Endothelial cell of umbilical vein (primary cell): ENCODE measurements around the gene IL4R. TPM values are rescaled to one million over a fixed set of nuclear protein-coding genes. Genes with fewer than 3 reads are reported as not detected.

Experiments
- BruUV-seq: library from RNA; stranded (reverse); fragments of 400-500 nt; replicated peaks from 2 replicates; lab custom pipeline; 2021; lab: Mats Ljungman, UMichigan
- CTCF ChIA-PET: fragments of 300-600, 350-600 bp; sonication (Branson Sonifier 250); formaldehyde crosslinking; loops from one replicate; lab custom pipeline; 2021; ENCODE audit warnings: antibody characterized with exemption, inconsistent platforms; lab: Charles Lee
- POLR2A ChIA-PET: fragments of 300-600, 350-600 bp; sonication (Branson Sonifier 250); formaldehyde crosslinking; loops from one replicate; lab custom pipeline; 2021; ENCODE audit warnings: antibody characterized with exemption, inconsistent platforms; lab: Charles Lee
- DNase-seq: peaks from one replicate; pipeline ENCODE4 v3.0.0-alpha.2; 2011; ENCODE audit warnings: low read depth, low spot score
- FAIRE-seq: peaks from 2 replicates; lab custom pipeline; 2011; peaks lifted over from hg19 to GRCh38; lab: Jason Lieb, UNC
- H2AFZ ChIP-seq: 2 replicates; pipeline ENCODE4 v1.6.0; 2012; ENCODE audit warnings: low read depth, low read length, control low read depth, inconsistent platforms
- H3K27ac ChIP-seq: 2 replicates; pipeline ENCODE4 v1.5.1; 2011; ENCODE audit warnings: low read depth, mild to moderate bottlenecking, control low read depth, low read length, moderate library complexity; ENCODE audit not compliant: insufficient read depth
- H3K27me3 ChIP-seq, 2 experiments: 2 replicates each; pipeline versions ENCODE4 v1.6.0 to v1.6.1; 2011; ENCODE audit warnings: low read length in 2 of 2, mixed read lengths in 1 of 2; ENCODE audit not compliant: control insufficient read depth in 2 of 2, insufficient read depth in 2 of 2
- H3K36me3 ChIP-seq, 2 experiments: 2 replicates in 1 of 2; 3 replicates in 1 of 2; pipeline ENCODE4 v1.5.1; 2011; ENCODE audit warnings: low read length in 2 of 2, mild to moderate bottlenecking in 1 of 2, moderate library complexity in 1 of 2; ENCODE audit not compliant: control insufficient read depth in 2 of 2, insufficient read depth in 2 of 2; ENCODE audit errors: extremely low read depth in 1 of 2
- H3K4me1 ChIP-seq: 3 replicates; pipeline ENCODE4 v1.5.1; 2011; ENCODE audit warnings: mild to moderate bottlenecking, low read length; ENCODE audit not compliant: control insufficient read depth, insufficient read depth; ENCODE audit errors: extremely low read depth
- H3K4me2 ChIP-seq: 2 replicates; pipeline ENCODE4 v1.6.1; 2011; ENCODE audit warnings: low read length, control low read depth, mixed read lengths; ENCODE audit not compliant: insufficient read depth
- H3K4me3 ChIP-seq, 3 experiments: fragments of 200-600 bp in 1 of 3; sonication (generic), shearing (Covaris generic) in 1 of 3; replicated peaks in 1 of 3; 2 replicates each; pipeline ENCODE4 v1.5.1; 2011 to 2016; ENCODE audit warnings: control low read depth in 3 of 3, low read length in 3 of 3, mild to moderate bottlenecking in 2 of 3, inconsistent platforms in 1 of 3, low read depth in 1 of 3, moderate library complexity in 1 of 3; ENCODE audit not compliant: insufficient read depth in 1 of 3
- H3K79me2 ChIP-seq: 2 replicates; pipeline ENCODE4 v1.6.0; 2012; ENCODE audit warnings: low read length, inconsistent platforms; ENCODE audit not compliant: control insufficient read depth, insufficient read depth
- H3K9ac ChIP-seq: replicated peaks from 2 replicates; pipeline ENCODE3; 2011; ENCODE audit warnings: low read length, control low read depth; ENCODE audit not compliant: insufficient read depth; ENCODE audit errors: extremely low read depth
- H3K9me1 ChIP-seq: replicated peaks from 3 replicates; pipeline ENCODE4 v1.6.0; 2011; ENCODE audit warnings: mild to moderate bottlenecking, low read length; ENCODE audit not compliant: control insufficient read depth, insufficient read depth; ENCODE audit errors: extremely low read depth
- H3K9me3 ChIP-seq: replicated peaks from 2 replicates; pipeline ENCODE4 v1.5.1; 2012; ENCODE audit warnings: low read length, inconsistent platforms; ENCODE audit not compliant: control insufficient read depth, insufficient read depth
- H4K20me1 ChIP-seq: replicated peaks from 2 replicates; pipeline ENCODE3; 2011; ENCODE audit warnings: mild to moderate bottlenecking, low read length; ENCODE audit not compliant: control insufficient read depth, insufficient read depth; ENCODE audit errors: extremely low read depth
- EZH2 ChIP-seq: IDR thresholded peaks from 2 replicates; pipeline ENCODE4 v1.6.1; 2012; ENCODE audit warnings: borderline replicate concordance, low read depth, mild to moderate bottlenecking, moderate library complexity, low read length, inconsistent platforms; ENCODE audit not compliant: severe bottlenecking
- FOS ChIP-seq: IDR thresholded peaks from 2 replicates; pipeline ENCODE4 v1.6.1; 2011; ENCODE audit warnings: mild to moderate bottlenecking, low read length, moderate library complexity, borderline replicate concordance; ENCODE audit not compliant: insufficient read depth
- GATA2 ChIP-seq: IDR thresholded peaks from 2 replicates; pipeline ENCODE4 v1.7.0; 2011; ENCODE audit warnings: low read depth, mild to moderate bottlenecking, moderate library complexity, mixed read lengths, low read length; ENCODE audit not compliant: insufficient read length, insufficient read depth
- JUN ChIP-seq: IDR thresholded peaks from 2 replicates; pipeline ENCODE4 v1.6.1; 2011; ENCODE audit warnings: borderline replicate concordance, low read depth; ENCODE audit not compliant: insufficient read length, insufficient read depth
- MYC ChIP-seq: IDR thresholded peaks from one replicate; pipeline ENCODE4 v1.6.1; 2011; ENCODE audit warnings: mild to moderate bottlenecking, low read depth, low read length
- POLR2A ChIP-seq: IDR thresholded peaks from 2 replicates; pipeline ENCODE4 v1.6.1; 2012; ENCODE audit warnings: low read depth, mild to moderate bottlenecking, control low read depth, low read length
- POLR2AphosphoS5 ChIP-seq: IDR thresholded peaks from 2 replicates; pipeline ENCODE4 v1.6.1; 2012; ENCODE audit warnings: low read depth, mild to moderate bottlenecking, control low read depth, low read length, moderate library complexity; ENCODE audit not compliant: insufficient read depth
- dilution Hi-C: fragments of 300-500 bp; cut with MboI; formaldehyde crosslinking; loops from one replicate; pipeline ENCODE4 v1.15.0; 2019; ENCODE audit warnings: low sequenced_read_pairs; ENCODE audit not compliant: extremely low pct_ligation_motif_present
- intact Hi-C: fragments of 100-400 bp; cut with micrococcal nuclease; formaldehyde crosslinking; loops from one replicate; pipeline ENCODE4 v1.10.0; 2022
- polyA plus RNA-seq, 4 experiments: library from polyadenylated mRNA; depleted of rRNA in 3 of 4; stranded (reverse) in 3 of 4; unstranded in 1 of 4; fragments of >200 nt; gene quantifications; 2 replicates each; pipeline versions ENCODE4 v1.2.1 to v1.2.3, GENCODE V29; 2011 to 2012; ENCODE audit warnings: missing spikeins in 1 of 4
- total RNA-seq: library from RNA; stranded (reverse); gene quantifications from 2 replicates; pipeline ENCODE4 v1.2.3, GENCODE V29; 2021
- TF ChIP-seq, protein P1 (sequence below), 2 donors: IDR thresholded peaks; 1 replicate in 1 of 2; 2 replicates in 1 of 2; pipeline ENCODE4 v1.5.1; 2011; ENCODE audit warnings: low read length in 2 of 2, mild to moderate bottlenecking in 2 of 2, moderate library complexity in 2 of 2, control low read depth in 1 of 2, inconsistent platforms in 1 of 2, low read depth in 1 of 2; ENCODE audit not compliant: insufficient read depth in 1 of 2; ENCODE audit errors: extremely low read depth in 1 of 2
- TF ChIP-seq, protein P2 (sequence below): IDR thresholded peaks from 2 replicates; pipeline ENCODE4 v1.6.1; 2011; ENCODE audit not compliant: insufficient read depth, insufficient read length

Gene IL4R
- total and polyA plus RNA-seq, 2 donors (not counting 3 experiments of a cell fraction or from before 2014, with no cell fraction given), result 138 to 139 TPM

DNA sequence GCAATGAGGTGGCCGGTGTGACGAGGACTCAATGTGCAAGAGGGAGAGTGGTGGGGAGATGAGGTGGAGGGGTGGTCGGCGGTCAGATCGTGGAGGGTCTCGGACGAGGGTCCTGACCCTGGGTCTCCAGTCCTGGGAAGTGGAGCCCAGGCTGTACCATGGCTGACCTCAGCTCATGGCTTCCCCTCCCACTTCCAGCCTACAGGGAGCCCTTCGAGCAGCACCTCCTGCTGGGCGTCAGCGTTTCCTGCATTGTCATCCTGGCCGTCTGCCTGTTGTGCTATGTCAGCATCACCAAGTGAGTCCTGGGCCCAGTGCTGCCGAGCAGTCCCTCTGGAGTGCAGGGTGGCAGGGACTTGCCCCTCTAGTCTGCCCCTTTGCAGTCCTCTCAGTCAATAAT is 41.8 kb downstream of the IL4R start:
- no peak overlapping the region for H3K4me3 ChIP-seq
- ChIA-PET CTCF (interaction anchor here (0.6 to 3.4 kb wide), 22 partner anchors 8 to 246 kb away, joined by 3 to 67 read pairs (median 4); no protein-coding TSS in a partner anchor), POLR2A (interaction anchor here (1.0 kb wide), 1 partner anchor 120 kb away, joined by 3 read pairs; no protein-coding TSS in a partner anchor)
- dilution Hi-C loops, result no loop called here
- H3K4me2 ChIP-seq, result no peak overlapping the region
- no peaks in the 10 kb centered on the region for H3K79me2 ChIP-seq
- H3K36me3 ChIP-seq, result peaks cover 37 to 50% of the 10 kb centered on the region in 2 experiments
- no TSS peak for BruUV-seq
- no peak overlapping the region for H2AFZ ChIP-seq
- peaks cover 7% of the 10 kb centered on the region for H3K4me1 ChIP-seq
- FAIRE-seq (peak; percentile 71), DNase-seq (peak; percentile 46)
- no peaks in the 10 kb centered on the region for H3K9me3 ChIP-seq
- H4K20me1 ChIP-seq, result no peaks in the 10 kb centered on the region
- H3K9ac ChIP-seq, result no peak overlapping the region
- H3K27me3 ChIP-seq, result no peaks in the 10 kb centered on the region
- TF ChIP-seq, protein P1, sequence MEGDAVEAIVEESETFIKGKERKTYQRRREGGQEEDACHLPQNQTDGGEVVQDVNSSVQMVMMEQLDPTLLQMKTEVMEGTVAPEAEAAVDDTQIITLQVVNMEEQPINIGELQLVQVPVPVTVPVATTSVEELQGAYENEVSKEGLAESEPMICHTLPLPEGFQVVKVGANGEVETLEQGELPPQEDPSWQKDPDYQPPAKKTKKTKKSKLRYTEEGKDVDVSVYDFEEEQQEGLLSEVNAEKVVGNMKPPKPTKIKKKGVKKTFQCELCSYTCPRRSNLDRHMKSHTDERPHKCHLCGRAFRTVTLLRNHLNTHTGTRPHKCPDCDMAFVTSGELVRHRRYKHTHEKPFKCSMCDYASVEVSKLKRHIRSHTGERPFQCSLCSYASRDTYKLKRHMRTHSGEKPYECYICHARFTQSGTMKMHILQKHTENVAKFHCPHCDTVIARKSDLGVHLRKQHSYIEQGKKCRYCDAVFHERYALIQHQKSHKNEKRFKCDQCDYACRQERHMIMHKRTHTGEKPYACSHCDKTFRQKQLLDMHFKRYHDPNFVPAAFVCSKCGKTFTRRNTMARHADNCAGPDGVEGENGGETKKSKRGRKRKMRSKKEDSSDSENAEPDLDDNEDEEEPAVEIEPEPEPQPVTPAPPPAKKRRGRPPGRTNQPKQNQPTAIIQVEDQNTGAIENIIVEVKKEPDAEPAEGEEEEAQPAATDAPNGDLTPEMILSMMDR (IDR thresholded peaks at IDR 0.05; ENCODE audit: extremely low read depth in 1 of 2, insufficient read depth in 1 of 2, low read depth in 1 of 2, low read length in 2 of 2), result peak; percentile 44 to 58
- TF ChIP-seq GATA2 (no peak), JUN (no peak)
- TF ChIP-seq, protein P2, sequence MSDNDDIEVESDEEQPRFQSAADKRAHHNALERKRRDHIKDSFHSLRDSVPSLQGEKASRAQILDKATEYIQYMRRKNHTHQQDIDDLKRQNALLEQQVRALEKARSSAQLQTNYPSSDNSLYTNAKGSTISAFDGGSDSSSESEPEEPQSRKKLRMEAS, result no peak
- intact Hi-C loops, result loop anchor here (1.0 kb wide), 1 partner anchor 120 kb away; no protein-coding TSS in a partner anchor
- H3K27ac ChIP-seq, result no peak overlapping the region
- H3K9me1 ChIP-seq, result no peaks in the 10 kb centered on the region

DNA sequence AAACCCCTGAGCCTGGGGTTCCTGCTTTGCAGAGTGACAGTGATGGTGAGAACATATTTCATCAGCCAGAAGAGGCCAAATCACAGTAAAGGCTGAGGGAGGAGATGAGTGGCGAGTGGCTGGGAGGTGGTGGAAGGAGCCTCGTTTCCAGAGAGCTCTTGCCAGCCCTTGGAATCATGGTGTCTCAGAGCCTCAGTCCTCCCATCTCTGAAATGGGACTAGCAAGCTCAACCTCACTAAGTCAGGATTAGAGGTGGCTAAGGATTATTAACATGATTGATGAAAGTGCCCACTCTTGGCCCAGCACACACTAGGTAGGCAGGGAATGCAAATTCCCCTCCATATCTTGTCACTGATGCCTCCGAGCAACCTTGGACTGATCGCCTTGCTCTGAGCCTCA is 43.0 kb downstream of the IL4R start:
- no peak overlapping the region for H3K4me3 ChIP-seq
- no peaks in the 10 kb centered on the region for H3K79me2 ChIP-seq
- TF ChIP-seq EZH2 (no peak), GATA2 (no peak), MYC (no peak), JUN (no peak), FOS (no peak), POLR2AphosphoS5 (no peak), POLR2A (no peak)
- TF ChIP-seq, protein P2, result no peak
- TF ChIP-seq, protein P1 (IDR thresholded peaks at IDR 0.05; ENCODE audit: extremely low read depth in 1 of 2, insufficient read depth in 1 of 2, low read depth in 1 of 2, low read length in 2 of 2), result no peak
- H3K9ac ChIP-seq, result no peak overlapping the region
- H3K27me3 ChIP-seq, result no peaks in the 10 kb centered on the region
- H3K4me1 ChIP-seq, result peaks cover 7% of the 10 kb centered on the region
- FAIRE-seq, result no peak
- H3K4me2 ChIP-seq, result no peak overlapping the region
- no TSS peak for BruUV-seq
- DNase-seq, result no peak
- H3K9me3 ChIP-seq, result no peaks in the 10 kb centered on the region
- POLR2A ChIA-PET, result no interaction called here
- H3K9me1 ChIP-seq, result no peaks in the 10 kb centered on the region
- H3K36me3 ChIP-seq, result peaks cover 28 to 45% of the 10 kb centered on the region in 2 experiments
- intact Hi-C loops (no loop called here), dilution Hi-C loops (no loop called here)
- H2AFZ ChIP-seq, result no peak overlapping the region
- no peaks in the 10 kb centered on the region for H4K20me1 ChIP-seq
- no peak overlapping the region for H3K27ac ChIP-seq
- CTCF ChIA-PET, result interaction anchor here (0.7 to 3.4 kb wide), 5 partner anchors 8 to 178 kb away, joined by 3 to 67 read pairs (median 4); no protein-coding TSS in a partner anchor
